ENCODE data around the gene SLC35G1.

The SLC35G1 gene

GRCh38 chr10:93872375-93873158, 21.2 kb upstream of the SLC35G1 start:
- ATAC-seq (no peak), DNase-seq (ENCODE audit: low spot score in 2 of 2) (no peak)
- H3K9me3 Mint-ChIP-seq, result no peaks in the 10 kb centered on the region
- no peaks in the 10 kb centered on the region for H3K4me1 Mint-ChIP-seq
- H3K27ac Mint-ChIP-seq, result no peak overlapping the region
- no peaks in the 10 kb centered on the region for H3K36me3 Mint-ChIP-seq
- H3K4me3 Mint-ChIP-seq, result no peak overlapping the region

- H3K9me3 Mint-ChIP-seq, result no peaks in the 10 kb centered on the region
- H3K4me3 Mint-ChIP-seq, result no peak overlapping the region
- no peaks in the 10 kb centered on the region for H3K36me3 Mint-ChIP-seq
- H3K27ac Mint-ChIP-seq, result no peak overlapping the region
- DNase-seq (ENCODE audit: low spot score in 2 of 2) (no peak), ATAC-seq (no peak)
- H3K4me1 Mint-ChIP-seq, result no peaks in the 10 kb centered on the region
Measured at GRCh38 chr10:93873420-93874115, 20.2 kb upstream of the SLC35G1 start.

GRCh38 chr10:93874309-93875031, 19.3 kb upstream of the SLC35G1 start:
- Mint-ChIP-seq H3K4me1 (no peaks in the 10 kb centered on the region), H3K36me3 (no peaks in the 10 kb centered on the region), H3K27ac (no peak overlapping the region), H3K9me3 (no peaks in the 10 kb centered on the region), H3K4me3 (no peak overlapping the region)
- ATAC-seq (no peak), DNase-seq (ENCODE audit: low spot score in 2 of 2) (no peak)

- no peak overlapping the region for H3K4me3 Mint-ChIP-seq
- no peaks in the 10 kb centered on the region for H3K36me3 Mint-ChIP-seq
- ATAC-seq (no peak), DNase-seq (ENCODE audit: low spot score in 2 of 2) (no peak)
- no peaks in the 10 kb centered on the region for H3K4me1 Mint-ChIP-seq
- H3K9me3 Mint-ChIP-seq, result no peaks in the 10 kb centered on the region
- no peak overlapping the region for H3K27ac Mint-ChIP-seq
Measured at GRCh38 chr10:93875032-93875358, 18.8 kb upstream of the SLC35G1 start.

- H3K4me1 Mint-ChIP-seq, result no peaks in the 10 kb centered on the region
- DNase-seq (ENCODE audit: low spot score in 2 of 2), result no peak
- H3K9me3 Mint-ChIP-seq, result no peaks in the 10 kb centered on the region
- no peak for ATAC-seq
- H3K4me3 Mint-ChIP-seq, result no peak overlapping the region
- no peaks in the 10 kb centered on the region for H3K36me3 Mint-ChIP-seq
- H3K27ac Mint-ChIP-seq, result no peak overlapping the region
Measured at GRCh38 chr10:93876381-93876780, 17.4 kb upstream of the SLC35G1 start.

- Mint-ChIP-seq H3K36me3 (no peaks in the 10 kb centered on the region), H3K9me3 (no peaks in the 10 kb centered on the region), H3K4me3 (no peak overlapping the region), H3K4me1 (no peaks in the 10 kb centered on the region), H3K27ac (no peak overlapping the region)
- DNase-seq (ENCODE audit: low spot score in 2 of 2), result no peak
- no peak for ATAC-seq
Measured at GRCh38 chr10:93879273-93879672, 14.5 kb upstream of the SLC35G1 start.

GRCh38 chr10:93894516-93895378, 969 bp downstream of the SLC35G1 start:
- Mint-ChIP-seq H3K9me3 (no peaks in the 10 kb centered on the region), H3K4me3 (peak overlapping the region; percentile 71), H3K27ac (peak overlapping the region; percentile 65), H3K36me3 (no peaks in the 10 kb centered on the region), H3K4me1 (peaks cover 6% of the 10 kb centered on the region)
- DNase-seq (ENCODE audit: low spot score in 2 of 2) (no peak), ATAC-seq (peak; percentile 7)

GRCh38 chr10:93897070-93897780, 3.4 kb downstream of the SLC35G1 start:
- Mint-ChIP-seq H3K4me1 (peaks cover 6% of the 10 kb centered on the region), H3K9me3 (no peaks in the 10 kb centered on the region)

GRCh38 chr10:93899109-93899508, 5.3 kb downstream of the SLC35G1 start:
- H3K9me3 Mint-ChIP-seq, result no peaks in the 10 kb centered on the region
- DNase-seq (ENCODE audit: low spot score in 2 of 2) (no peak), ATAC-seq (no peak)
- H3K36me3 Mint-ChIP-seq, result no peaks in the 10 kb centered on the region
- no peak overlapping the region for H3K27ac Mint-ChIP-seq
- H3K4me3 Mint-ChIP-seq, result no peak overlapping the region
- no peaks in the 10 kb centered on the region for H3K4me1 Mint-ChIP-seq

More at GRCh38 chr10:93897070-93897780, 3.4 kb downstream of the SLC35G1 start:
- DNase-seq (ENCODE audit: low spot score in 2 of 2), result no peak
- no peak overlapping the region for H3K27ac Mint-ChIP-seq
- no peak overlapping the region for H3K4me3 Mint-ChIP-seq
- no peaks in the 10 kb centered on the region for H3K36me3 Mint-ChIP-seq
- no peak for ATAC-seq

GRCh38 chr10:93903051-93903450, 9.3 kb downstream of the SLC35G1 start:
- Mint-ChIP-seq H3K36me3 (peaks cover 10% of the 10 kb centered on the region), H3K9me3 (no peaks in the 10 kb centered on the region), H3K4me3 (no peak overlapping the region), H3K4me1 (peaks cover 8% of the 10 kb centered on the region), H3K27ac (no peak overlapping the region)
- DNase-seq (ENCODE audit: low spot score in 2 of 2) (no peak), ATAC-seq (no peak)

- DNase-seq (ENCODE audit: low spot score in 2 of 2), result no peak
- no peak overlapping the region for H3K4me3 Mint-ChIP-seq
- no peaks in the 10 kb centered on the region for H3K9me3 Mint-ChIP-seq
- no peak overlapping the region for H3K27ac Mint-ChIP-seq
- H3K36me3 Mint-ChIP-seq, result peaks cover 10% of the 10 kb centered on the region
- ATAC-seq, result no peak
- peaks cover 8% of the 10 kb centered on the region for H3K4me1 Mint-ChIP-seq
Measured at GRCh38 chr10:93904901-93905300, 11.1 kb downstream of the SLC35G1 start.

- Mint-ChIP-seq H3K4me1 (peaks cover 8% of the 10 kb centered on the region), H3K27ac (no peak overlapping the region), H3K9me3 (no peaks in the 10 kb centered on the region), H3K4me3 (no peak overlapping the region), H3K36me3 (peaks cover 10% of the 10 kb centered on the region)
- ATAC-seq, result no peak
- DNase-seq (ENCODE audit: low spot score in 2 of 2), result no peak
Measured at GRCh38 chr10:93907059-93907458, 13.3 kb downstream of the SLC35G1 start.

- no peak for ATAC-seq
- peaks cover 10% of the 10 kb centered on the region for H3K36me3 Mint-ChIP-seq
Measured at GRCh38 chr10:93911866-93912265, 18.1 kb downstream of the SLC35G1 start.

GRCh38 chr10:93912444-93912843, 18.7 kb downstream of the SLC35G1 start:
- Mint-ChIP-seq H3K9me3 (no peaks in the 10 kb centered on the region), H3K4me3 (no peak overlapping the region), H3K36me3 (peaks cover 5% of the 10 kb centered on the region), H3K4me1 (no peaks in the 10 kb centered on the region), H3K27ac (no peak overlapping the region)
- ATAC-seq (no peak), DNase-seq (ENCODE audit: low spot score in 2 of 2) (no peak)

More at GRCh38 chr10:93911866-93912265, 18.1 kb downstream of the SLC35G1 start:
- Mint-ChIP-seq H3K27ac (no peak overlapping the region), H3K4me1 (no peaks in the 10 kb centered on the region), H3K4me3 (no peak overlapping the region), H3K9me3 (no peaks in the 10 kb centered on the region)
- DNase-seq (ENCODE audit: low spot score in 2 of 2), result no peak
